IMR-90 (cell line): Measurements from ENCODE around the gene SH3GLB2. TPM values are rescaled to one million over a fixed set of nuclear protein-coding genes. Genes with fewer than 3 reads are reported as not detected.

Experiments used
- ATAC-seq: fragments of 200-7000 bp; cut with Tn5 transposase; 2 replicates; pipeline ENCODE4 v1.9.1; 2020; ENCODE audit warnings: low read depth, mild to moderate bottlenecking, moderate library complexity
- BruUV-seq: library from RNA; stranded (reverse); fragments of 400-500 nt; replicated peaks from 2 replicates; lab custom pipeline; 2021; lab: Mats Ljungman, UMichigan
- CTCF ChIA-PET: fragments of 300-600 bp; formaldehyde crosslinking; extraction: SDS; loops from one replicate; lab custom pipeline; 2021; ENCODE audit warnings: antibody characterized with exemption; lab: Yijun Ruan, JAX
- POLR2A ChIA-PET: fragments of 300-600 bp; sonication (Branson Sonifier 250); formaldehyde crosslinking; loops from one replicate; lab custom pipeline; 2022; ENCODE audit warnings: antibody characterized with exemption; ENCODE audit not compliant: unreplicated experiment; lab: Charles Lee
- DNase-seq: peaks from one replicate; pipeline ENCODE4 v3.0.0; 2013
- H2AFZ ChIP-seq: replicated peaks from 2 replicates; pipeline ENCODE3; 2013; ENCODE audit warnings: low read length, mild to moderate bottlenecking; ENCODE audit not compliant: poor library complexity
- H2AK5ac ChIP-seq: 2 replicates; pipeline ENCODE4 v1.6.1; 2013; ENCODE audit warnings: low read depth, low read length, inconsistent platforms
- H2AK9ac ChIP-seq: replicated peaks from 2 replicates; pipeline ENCODE3; 2013; ENCODE audit warnings: mild to moderate bottlenecking, low read depth, low read length, moderate library complexity; ENCODE audit not compliant: poor library complexity
- H2BK120ac ChIP-seq: 2 replicates; pipeline ENCODE4 v1.6.1; 2013; ENCODE audit warnings: low read depth, low read length, inconsistent platforms
- H2BK15ac ChIP-seq: 3 replicates; pipeline ENCODE4 v1.6.1; 2013; ENCODE audit warnings: low read depth, low read length, inconsistent platforms
- H2BK20ac ChIP-seq: 2 replicates; pipeline ENCODE4 v1.6.1; 2013; ENCODE audit warnings: low read depth, mild to moderate bottlenecking, inconsistent platforms, low read length, moderate library complexity
- H2BK5ac ChIP-seq: 2 replicates; pipeline ENCODE4 v1.6.1; 2013; ENCODE audit warnings: mild to moderate bottlenecking, low read depth, low read length, inconsistent platforms; ENCODE audit not compliant: poor library complexity, severe bottlenecking
- H3K14ac ChIP-seq: replicated peaks from 2 replicates; pipeline ENCODE4 v1.6.1; 2013; ENCODE audit warnings: low read depth, low read length, inconsistent platforms
- H3K18ac ChIP-seq: 2 replicates; pipeline ENCODE4 v1.6.1; 2013; ENCODE audit warnings: low read depth, low read length, control low read depth
- H3K23ac ChIP-seq: 2 replicates; pipeline ENCODE4 v1.6.1; 2013; ENCODE audit warnings: low read depth, low read length, inconsistent platforms
- H3K27ac ChIP-seq: 2 replicates; pipeline ENCODE4 v1.5.1; 2013; ENCODE audit warnings: mild to moderate bottlenecking, control low read depth, low read length; ENCODE audit not compliant: insufficient read depth
- H3K27me3 ChIP-seq: 2 replicates; pipeline ENCODE4 v1.6.1; 2013; ENCODE audit warnings: low read length; ENCODE audit not compliant: control insufficient read depth, insufficient read depth
- H3K36me3 ChIP-seq: 2 replicates; pipeline ENCODE4 v1.6.1; 2013; ENCODE audit warnings: low read length, mixed read lengths; ENCODE audit not compliant: control insufficient read depth, insufficient read depth
- H3K4ac ChIP-seq: 2 replicates; pipeline ENCODE4 v1.6.1; 2013; ENCODE audit warnings: low read depth, low read length, inconsistent platforms
- H3K4me1 ChIP-seq: 2 replicates; pipeline ENCODE4 v1.6.1; 2013; ENCODE audit warnings: low read length, mixed read lengths; ENCODE audit not compliant: control insufficient read depth, insufficient read depth
- H3K4me2 ChIP-seq: 2 replicates; pipeline ENCODE4 v1.6.1; 2013; ENCODE audit warnings: low read depth, mild to moderate bottlenecking, control low read depth, low read length, moderate library complexity
- H3K4me3 ChIP-seq: 2 replicates; pipeline ENCODE4 v1.5.1; 2013; ENCODE audit warnings: low read depth, mild to moderate bottlenecking, control low read depth, low read length, moderate library complexity; ENCODE audit not compliant: insufficient read depth
- H3K56ac ChIP-seq: 2 replicates; pipeline ENCODE4 v1.6.1; 2013; ENCODE audit warnings: low read length, inconsistent platforms; ENCODE audit not compliant: insufficient read depth; ENCODE audit errors: extremely low read depth
- H3K79me1 ChIP-seq, 2 experiments: 2 replicates each; pipeline ENCODE4 v1.6.1; 2013; ENCODE audit warnings: low read length in 2 of 2, inconsistent platforms in 1 of 2, low read depth in 1 of 2
- H3K9ac ChIP-seq: 2 replicates; pipeline ENCODE4 v1.6.1; 2013; ENCODE audit warnings: low read depth, low read length, control low read depth
- H3K9me1 ChIP-seq: 2 replicates; pipeline ENCODE4 v1.6.1; 2013; ENCODE audit warnings: low read length, inconsistent platforms; ENCODE audit not compliant: insufficient read depth
- H3K9me3 ChIP-seq: 2 replicates; pipeline ENCODE4 v1.6.1; 2013; ENCODE audit warnings: low read length; ENCODE audit not compliant: control insufficient read depth, insufficient read depth
- H4K20me1 ChIP-seq: 2 replicates; pipeline ENCODE4 v1.6.1; 2013; ENCODE audit warnings: low read length, inconsistent platforms; ENCODE audit not compliant: insufficient read depth
- H4K5ac ChIP-seq: 2 replicates; pipeline ENCODE4 v1.6.1; 2013; ENCODE audit warnings: mild to moderate bottlenecking, low read depth, low read length, control low read depth
- H4K8ac ChIP-seq, 2 experiments: 2 replicates each; pipeline ENCODE4 v1.6.1; 2013; ENCODE audit warnings: low read depth in 2 of 2, low read length in 2 of 2, control low read depth in 1 of 2, inconsistent platforms in 1 of 2
- H4K91ac ChIP-seq: 2 replicates; pipeline ENCODE4 v1.6.1; 2013; ENCODE audit warnings: low read depth, low read length, inconsistent platforms; ENCODE audit not compliant: insufficient read depth
- CTCF ChIP-seq: conservative IDR thresholded peaks from 2 replicates; pipeline ENCODE4 v1.5.1; 2012; ENCODE audit warnings: mild to moderate bottlenecking, low read depth, low read length, improper control_type of control experiment
- FOS ChIP-seq: fragments of 150-350 bp; IDR thresholded peaks from 2 replicates; pipeline ENCODE4 v1.6.1; 2016; ENCODE audit warnings: low read depth, low read length
- NFE2L2 ChIP-seq: fragments of 150-350 bp; IDR thresholded peaks from 2 replicates; pipeline ENCODE4 v1.6.1; 2016; ENCODE audit warnings: low read depth, mild to moderate bottlenecking, low read length
- RAD21 ChIP-seq: IDR thresholded peaks from 2 replicates; pipeline ENCODE4 v1.6.1; 2012; ENCODE audit warnings: low read length, improper control_type of control experiment
- RCOR1 ChIP-seq: IDR thresholded peaks from 2 replicates; pipeline ENCODE4 v1.6.1; 2012; ENCODE audit warnings: mild to moderate bottlenecking, low read length, improper control_type of control experiment; ENCODE audit not compliant: insufficient replicate concordance
- SMC3 ChIP-seq: fragments of 150-350 bp; IDR thresholded peaks from 2 replicates; pipeline ENCODE4 v1.6.1; 2016; ENCODE audit warnings: low read depth, mild to moderate bottlenecking, antibody characterized with exemption, low read length, moderate library complexity
- WGBS, 2 experiments: methylation state at CpG; one replicate each; pipeline versions ENCODE4 v1.1.5 to v1.1.7; 2013; ENCODE audit warnings: missing lambda C conversion rate in 2 of 2; ENCODE audit not compliant: insufficient read length in 1 of 2; ENCODE audit errors: extremely low coverage in 2 of 2; 5-methylcytosine and 5-hydroxymethylcytosine counted together
- dilution Hi-C: fragments of 300-500 bp; cut with HindIII; formaldehyde crosslinking; loops from one replicate; pipeline ENCODE4 v1.14.3; 2018; ENCODE audit warnings: low sequenced_read_pairs; ENCODE audit not compliant: unreplicated experiment
- in situ Hi-C: fragments of 300-500 bp; cut with MboI; formaldehyde crosslinking; loops from 3 replicates; pipeline ENCODE4 v1.14.3; 2019; ENCODE audit warnings: low sequenced_read_pairs, inconsistent platforms, mixed read lengths
- intact Hi-C: fragments of 100-400 bp; cut with micrococcal nuclease; formaldehyde crosslinking; loops from 2 replicates; pipeline ENCODE4 v1.10.0; 2022
- polyA plus RNA-seq, 3 experiments: library from polyadenylated mRNA; depleted of rRNA; stranded (reverse); fragments of >200 nt; gene quantifications; 2 replicates each; pipeline ENCODE4 v1.2.3, GENCODE V29; 2012; ENCODE audit warnings: low replicate concordance in 1 of 3
- total RNA-seq: library from RNA; depleted of rRNA; stranded (reverse); fragments of >200 nt; gene quantifications from 2 replicates; pipeline ENCODE4 v1.2.3, GENCODE V29; 2012

SH3GLB2 gene
- total and polyA plus RNA-seq, 2 of the 4 experiments (the other 2 are of a cell fraction): 36.4 to 68.4 TPM

DNA sequence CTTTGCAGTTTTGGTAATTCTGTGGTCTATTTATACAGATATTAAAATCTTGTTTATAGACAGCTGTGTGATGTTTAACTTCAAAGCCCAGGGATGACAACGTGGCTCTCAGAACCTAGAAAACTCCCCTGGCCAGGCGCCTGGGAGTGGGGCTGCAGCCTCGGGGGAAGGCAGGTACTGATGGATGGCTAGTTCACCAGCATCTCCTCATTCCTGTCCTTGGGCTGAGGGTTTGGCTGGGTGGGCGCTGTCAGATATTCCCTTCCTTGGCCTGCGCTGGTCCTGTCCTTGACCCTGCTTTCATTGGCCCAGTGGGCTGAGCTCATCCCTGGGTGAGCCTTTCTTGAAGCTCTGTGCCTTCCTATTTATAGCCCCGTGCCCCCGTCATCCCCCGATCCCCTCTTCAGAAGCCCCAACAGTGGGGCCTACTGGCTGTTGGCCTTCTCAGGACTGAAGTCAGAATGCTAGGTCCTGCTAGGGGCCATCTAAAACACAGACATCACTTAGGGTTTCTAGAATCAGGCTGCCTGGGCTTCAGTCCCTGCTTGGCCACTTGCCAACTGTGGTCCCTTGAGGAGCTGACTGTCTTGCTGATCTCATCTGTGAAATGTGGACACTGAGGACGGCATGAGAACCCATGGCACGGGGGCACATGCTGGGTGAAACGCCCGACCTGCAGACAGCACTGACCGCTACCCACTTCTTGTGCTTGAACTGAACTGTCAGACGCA is 20.9 kb downstream of the SH3GLB2 start:
- no peak overlapping the region for H2BK20ac ChIP-seq
- H3K27ac ChIP-seq: no peak overlapping the region
- no peak for DNase-seq
- no peak overlapping the region for H3K4me3 ChIP-seq
- H2AFZ ChIP-seq: no peak overlapping the region
- H3K9me3 ChIP-seq: no peaks in the 10 kb centered on the region
- H3K23ac ChIP-seq: no peak overlapping the region
- BruUV-seq: no TSS peak
- WGBS, 2 experiments: 97% methylated on average over 7 of the region's 14 CpGs; no CpG with 5 or more reads in 1 of the 2 experiments
- H3K18ac ChIP-seq: no peak overlapping the region
- dilution Hi-C loops: no loop called here
- no peak overlapping the region for H4K5ac ChIP-seq
- TF ChIP-seq RAD21 (no peak), SMC3 (no peak), CTCF (no peak), FOS (no peak), NFE2L2 (no peak), RCOR1 (no peak)
- in situ Hi-C loops: no loop called here
- H3K4me1 ChIP-seq: no peaks in the 10 kb centered on the region
- H3K56ac ChIP-seq: no peak overlapping the region
- no peak overlapping the region for H3K14ac ChIP-seq
- H2BK120ac ChIP-seq: no peak overlapping the region
- no peak overlapping the region for H3K9ac ChIP-seq
- no peak overlapping the region for H2AK9ac ChIP-seq
- H4K91ac ChIP-seq: no peak overlapping the region
- H3K4ac ChIP-seq: no peak overlapping the region
- H3K9me1 ChIP-seq: no peaks in the 10 kb centered on the region
- H3K79me1 ChIP-seq: no peaks in the 10 kb centered on the region
- intact Hi-C loops: loop anchor here (2.0 kb wide), 1 partner anchor 604 kb away; no protein-coding TSS in a partner anchor
- no peak overlapping the region for H4K8ac ChIP-seq
- ChIA-PET POLR2A (no interaction called here), CTCF (interaction anchor here (0.9 to 1.0 kb wide), 3 partner anchors 10 to 23 kb away, joined by 3 to 4 read pairs (median 3); no protein-coding TSS in a partner anchor)
- H3K4me2 ChIP-seq: no peak overlapping the region
- no peak overlapping the region for H2AK5ac ChIP-seq
- H2BK5ac ChIP-seq: no peak overlapping the region
- H3K36me3 ChIP-seq: peaks cover 47% of the 10 kb centered on the region
- no peaks in the 10 kb centered on the region for H3K27me3 ChIP-seq
- peak; percentile 7 for ATAC-seq
- no peak overlapping the region for H2BK15ac ChIP-seq
- peaks cover 7% of the 10 kb centered on the region for H4K20me1 ChIP-seq
